IPS-11a (cell line): ENCODE measurements around the gene PHLDA2.
A peak's percentile ranks its signal among the peaks of the same experiment; 100 is the strongest.

Source experiments
- H3K4me3 ChIP-seq: one replicate; pipeline ENCODE4 v1.5.1; 2013; ENCODE audit warnings: low read depth, low read length, control low read depth

The PHLDA2 gene

GRCh38 chr11:2883640-2883978 is 45.6 kb downstream of the PHLDA2 start:
- H3K4me3 ChIP-seq: peak overlapping the region; percentile 48

GRCh38 chr11:2882396-2883110 is 46.7 kb downstream of the PHLDA2 start:
- H3K4me3 ChIP-seq: no peak overlapping the region

GRCh38 chr11:2881981-2882375 is 47.2 kb downstream of the PHLDA2 start:
- H3K4me3 ChIP-seq: no peak overlapping the region

DNA sequence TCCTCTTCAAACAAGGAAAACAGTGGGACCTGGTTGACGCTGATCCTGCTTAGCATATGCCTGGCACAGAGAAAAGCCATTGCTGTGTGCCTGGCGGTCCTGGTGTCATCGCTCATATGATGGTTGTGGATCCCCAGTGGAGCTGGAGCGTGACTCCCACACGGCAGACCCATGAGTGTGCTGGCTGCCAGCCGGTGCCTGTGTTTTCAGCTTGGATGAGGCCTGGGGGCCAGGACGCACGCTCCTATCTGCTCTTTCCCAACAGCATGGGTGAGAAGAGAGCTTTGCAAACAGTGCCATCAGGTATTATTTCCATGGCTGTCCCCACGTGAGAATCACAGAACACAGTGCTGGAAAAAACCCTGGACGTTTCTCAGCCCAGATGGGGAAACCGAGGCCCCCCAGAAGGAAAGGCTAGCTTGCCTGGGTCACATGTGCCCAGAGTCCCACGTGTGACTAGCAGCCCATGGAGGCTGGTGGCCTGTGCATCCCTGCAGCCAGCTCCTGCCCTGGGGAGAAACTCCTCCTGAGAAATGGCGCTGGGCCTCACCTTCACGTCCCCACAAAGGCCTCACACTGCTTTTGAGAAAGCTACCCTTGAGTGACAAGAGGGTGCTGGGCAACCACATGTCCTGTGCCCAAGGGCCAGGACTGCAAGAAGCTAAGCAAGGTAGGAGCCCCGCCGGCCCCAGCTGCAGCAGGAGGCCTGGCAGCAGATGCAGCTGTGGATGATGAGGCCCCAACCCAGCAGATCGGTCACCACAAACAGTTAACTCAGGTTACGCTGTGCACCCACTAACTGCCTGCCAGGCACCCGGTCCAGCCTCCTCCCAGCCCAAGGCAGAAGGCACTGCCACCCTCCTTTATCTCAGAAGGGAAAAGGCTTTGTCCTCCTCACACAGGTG is 47.9 kb downstream of the PHLDA2 start:
- no peak overlapping the region for H3K4me3 ChIP-seq

DNA sequence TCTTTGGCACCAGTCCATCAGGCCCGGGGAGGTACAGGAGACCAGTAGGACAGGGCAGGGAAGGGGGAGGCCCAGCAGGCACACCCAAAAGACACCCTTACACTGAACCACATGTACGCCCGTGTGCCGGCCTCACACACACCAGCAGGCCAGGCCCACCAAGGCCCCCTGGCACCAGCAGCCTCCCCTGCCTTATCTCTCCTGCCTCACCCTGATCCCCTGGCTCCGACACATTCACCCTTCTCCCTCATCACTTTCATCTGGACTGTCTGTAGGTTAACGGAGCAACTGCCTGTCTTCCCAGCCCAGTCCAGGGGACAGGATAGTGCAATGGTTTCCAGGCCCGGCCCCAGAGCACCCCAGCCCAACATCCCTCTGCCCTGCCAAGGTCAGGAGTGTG is 48.6 kb downstream of the PHLDA2 start:
- H3K4me3 ChIP-seq: no peak overlapping the region

- H3K4me3 ChIP-seq: no peak overlapping the region
Measured at GRCh38 chr11:2878782-2879181, 50.4 kb downstream of the PHLDA2 start.
